B cell (primary cell): Measurements from ENCODE around the gene PLCD3. TPM values are rescaled to one million over a fixed set of nuclear protein-coding genes. Genes with fewer than 3 reads are reported as not detected.

Experiments
- ATAC-seq: fragments of 200-7000 bp; cut with Tn5 transposase; one replicate; pipeline ENCODE4 v1.10.0; 2021; ENCODE audit warnings: low read depth, mild to moderate bottlenecking, moderate number of reproducible peaks, moderate library complexity
- CTCF ChIA-PET: fragments of 350-600 bp; sonication (Branson Sonifier 250); formaldehyde crosslinking; loops from one replicate; lab custom pipeline; 2021; ENCODE audit warnings: antibody characterized with exemption, inconsistent platforms; lab: Charles Lee
- POLR2A ChIA-PET: fragments of 350-600 bp; sonication (Branson Sonifier 250); formaldehyde crosslinking; loops from one replicate; lab custom pipeline; 2021; ENCODE audit warnings: antibody characterized with exemption; lab: Charles Lee
- DNase-seq: peaks from one replicate; pipeline ENCODE4 v3.0.0; 2013
- H2AFZ ChIP-seq: 2 replicates; pipeline ENCODE4 v1.6.1; 2012; ENCODE audit warnings: mild to moderate bottlenecking, low read depth, low read length; ENCODE audit not compliant: insufficient read depth, poor library complexity, severe bottlenecking
- H3K27ac ChIP-seq, 2 donors: 1 replicate in 1 of 2; 2 replicates in 1 of 2; pipeline ENCODE4 v1.5.1; 2012 to 2013; ENCODE audit warnings: low read length in 2 of 2, mild to moderate bottlenecking in 2 of 2, moderate library complexity in 1 of 2
- H3K27me3 ChIP-seq, 4 experiments: fragments of 200-600 bp in 1 of 4; sonication (generic) in 1 of 4; replicated peaks in 1 of 4; 1 replicate in 2 of 4; 2 replicates in 2 of 4; pipeline versions ENCODE4 v1.6.1 to v1.7.0; 2013 to 2016; ENCODE audit warnings: low read length in 3 of 4, mild to moderate bottlenecking in 2 of 4, mixed read lengths in 1 of 4, moderate library complexity in 1 of 4; ENCODE audit not compliant: insufficient read depth in 4 of 4, control insufficient read depth in 3 of 4; ENCODE audit errors: control extremely low read depth in 1 of 4
- H3K36me3 ChIP-seq, 2 experiments: replicated peaks in 1 of 2; 1 replicate in 1 of 2; 2 replicates in 1 of 2; pipeline versions ENCODE4 v1.6.1 to v1.7.1; 2013; ENCODE audit warnings: low read length in 1 of 2; ENCODE audit not compliant: insufficient read depth in 2 of 2, control insufficient read depth in 1 of 2; ENCODE audit errors: control extremely low read depth in 1 of 2, extremely low read depth in 1 of 2
- H3K4me1 ChIP-seq, 2 donors: fragments of 200-600 bp in 1 of 2; sonication (generic) in 1 of 2; 1 replicate in 1 of 2; 2 replicates in 1 of 2; pipeline versions ENCODE4 v1.5.1 to v1.6.1; 2013 to 2017; ENCODE audit warnings: low read length in 2 of 2; ENCODE audit not compliant: control insufficient read depth in 2 of 2, insufficient read depth in 2 of 2
- H3K4me2 ChIP-seq: replicated peaks from 2 replicates; pipeline ENCODE3; 2012; ENCODE audit warnings: mild to moderate bottlenecking, low read depth, low read length; ENCODE audit not compliant: poor library complexity, severe bottlenecking
- H3K4me3 ChIP-seq, 5 experiments: fragments of 200-600 bp in 1 of 5; sonication (generic) in 1 of 5; 1 replicate in 3 of 5; 2 replicates in 2 of 5; pipeline versions ENCODE4 v1.5.1 to v1.7.0; 2011 to 2016; ENCODE audit warnings: low read length in 4 of 5, mild to moderate bottlenecking in 4 of 5, low read depth in 2 of 5, control low read depth in 1 of 5, moderate library complexity in 1 of 5; ENCODE audit not compliant: insufficient read depth in 1 of 5; ENCODE audit errors: control extremely low read depth in 1 of 5, extremely low read depth in 1 of 5
- H3K79me2 ChIP-seq: fragments of 200-600 bp; sonication (generic); one replicate; pipeline ENCODE4 v1.6.0; 2016; ENCODE audit warnings: low read length; ENCODE audit not compliant: control insufficient read depth, insufficient read depth
- H3K9ac ChIP-seq: fragments of 200-600 bp; sonication (generic); 2 replicates; pipeline ENCODE4 v1.6.1; 2017; ENCODE audit warnings: mild to moderate bottlenecking, low read length, moderate library complexity
- H3K9me3 ChIP-seq, 3 donors: one replicate each; pipeline versions ENCODE4 v1.6.1 to v1.7.1; 2013; ENCODE audit warnings: low read length in 2 of 3; ENCODE audit not compliant: control insufficient read depth in 2 of 3, insufficient read depth in 1 of 3; ENCODE audit errors: control extremely low read depth in 1 of 3
- H4K20me1 ChIP-seq: 2 replicates; pipeline ENCODE4 v1.6.0; 2012; ENCODE audit warnings: mild to moderate bottlenecking, low read length; ENCODE audit not compliant: insufficient read depth, control insufficient read depth, poor library complexity, severe bottlenecking
- H3K27ac Mint-ChIP-seq: one replicate; pipeline ENCODE4 v1.8.0; 2021; ENCODE audit warnings: mixed read lengths
- H3K27me3 Mint-ChIP-seq: one replicate; pipeline ENCODE4 v1.8.0; 2021; ENCODE audit warnings: mixed read lengths
- H3K4me1 Mint-ChIP-seq: one replicate; pipeline ENCODE4 v1.8.0; 2021; ENCODE audit warnings: mixed read lengths
- H3K4me3 Mint-ChIP-seq: one replicate; pipeline ENCODE4 v1.8.0; 2021; ENCODE audit warnings: mixed read lengths
- H3K9me3 Mint-ChIP-seq: one replicate; pipeline ENCODE4 v1.8.0; 2022; ENCODE audit warnings: mixed read lengths; ENCODE audit not compliant: insufficient read depth
- EZH2 ChIP-seq: IDR thresholded peaks from 2 replicates; pipeline ENCODE4 v1.6.1; 2012; ENCODE audit warnings: borderline replicate concordance, low read depth, mild to moderate bottlenecking, moderate library complexity, low read length; ENCODE audit not compliant: insufficient read depth, poor library complexity, severe bottlenecking
- WGBS: methylation state at CpG from one replicate; pipeline ENCODE4 v1.1.5; 2013; ENCODE audit warnings: missing lambda C conversion rate; ENCODE audit not compliant: insufficient coverage; 5-methylcytosine and 5-hydroxymethylcytosine counted together
- intact Hi-C: fragments of 100-400 bp; cut with micrococcal nuclease; formaldehyde crosslinking; loops from one replicate; pipeline ENCODE4 v1.10.0; 2022
- polyA plus RNA-seq: library from polyadenylated mRNA; depleted of rRNA; stranded (reverse); fragments of >200 nt; gene quantifications from 2 replicates; pipeline ENCODE4 v1.2.3, GENCODE V29; 2012
- total RNA-seq, 2 donors: library from RNA; stranded (reverse); fragments of 120-200 nt in 1 of 2; gene quantifications; 1 replicate in 1 of 2; 2 replicates in 1 of 2; pipeline versions ENCODE4 v1.2.3 to v1.2.4, GENCODE V29; 2013 to 2022
- TF ChIP-seq, protein P1 (sequence below): fragments of 200-600 bp; IDR thresholded peaks from one replicate; pipeline ENCODE4 v1.8.0; 2022; ENCODE audit warnings: antibody characterized with exemption, mild to moderate bottlenecking

The PLCD3 gene
- total and polyA plus RNA-seq, 2 donors (not counting 1 experiment from before 2014, with no cell fraction given) = 0.54 to 2.2 TPM

- no peak overlapping the region for H3K4me3 ChIP-seq
- CTCF ChIA-PET = interaction anchor here (0.8 to 2.6 kb wide), 3 partner anchors 16 to 19 kb away, joined by 5 to 7 read pairs (median 5); partner anchors contain the start of gene ACBD4
- H3K9ac ChIP-seq = no peak overlapping the region
- ATAC-seq (no peak), DNase-seq (no peak)
- 94% methylated on average over 23 of the region's 23 CpGs for WGBS
- H3K36me3 ChIP-seq = no peaks in the 10 kb centered on the region
- peaks cover 0 to 7% (median 0%) of the 10 kb centered on the region in 4 experiments for H3K27me3 ChIP-seq
- H3K79me2 ChIP-seq = no peaks in the 10 kb centered on the region
- peaks cover 5% of the 10 kb centered on the region for H3K27me3 Mint-ChIP-seq
- intact Hi-C loops = no loop called here
- H4K20me1 ChIP-seq = no peaks in the 10 kb centered on the region
- H3K9me3 ChIP-seq = no peaks in the 10 kb centered on the region
- H3K4me1 ChIP-seq = no peaks in the 10 kb centered on the region
- no peak overlapping the region for H3K27ac Mint-ChIP-seq
- H3K4me1 Mint-ChIP-seq = no peaks in the 10 kb centered on the region
- no peak for TF ChIP-seq EZH2
- TF ChIP-seq, protein P1, sequence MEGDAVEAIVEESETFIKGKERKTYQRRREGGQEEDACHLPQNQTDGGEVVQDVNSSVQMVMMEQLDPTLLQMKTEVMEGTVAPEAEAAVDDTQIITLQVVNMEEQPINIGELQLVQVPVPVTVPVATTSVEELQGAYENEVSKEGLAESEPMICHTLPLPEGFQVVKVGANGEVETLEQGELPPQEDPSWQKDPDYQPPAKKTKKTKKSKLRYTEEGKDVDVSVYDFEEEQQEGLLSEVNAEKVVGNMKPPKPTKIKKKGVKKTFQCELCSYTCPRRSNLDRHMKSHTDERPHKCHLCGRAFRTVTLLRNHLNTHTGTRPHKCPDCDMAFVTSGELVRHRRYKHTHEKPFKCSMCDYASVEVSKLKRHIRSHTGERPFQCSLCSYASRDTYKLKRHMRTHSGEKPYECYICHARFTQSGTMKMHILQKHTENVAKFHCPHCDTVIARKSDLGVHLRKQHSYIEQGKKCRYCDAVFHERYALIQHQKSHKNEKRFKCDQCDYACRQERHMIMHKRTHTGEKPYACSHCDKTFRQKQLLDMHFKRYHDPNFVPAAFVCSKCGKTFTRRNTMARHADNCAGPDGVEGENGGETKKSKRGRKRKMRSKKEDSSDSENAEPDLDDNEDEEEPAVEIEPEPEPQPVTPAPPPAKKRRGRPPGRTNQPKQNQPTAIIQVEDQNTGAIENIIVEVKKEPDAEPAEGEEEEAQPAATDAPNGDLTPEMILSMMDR = no peak
- POLR2A ChIA-PET = interaction anchor here (0.6 kb wide), 1 partner anchor 33 kb away, joined by 3 read pairs; no protein-coding TSS in a partner anchor
- no peak overlapping the region for H3K27ac ChIP-seq
- no peak overlapping the region for H2AFZ ChIP-seq
- H3K4me2 ChIP-seq = no peak overlapping the region
- no peaks in the 10 kb centered on the region for H3K9me3 Mint-ChIP-seq
- H3K4me3 Mint-ChIP-seq = no peak overlapping the region
These were observed 13.6 kb downstream of the PLCD3 start for GRCh38 chr17:45118691-45119090.

- H3K27me3 Mint-ChIP-seq = peaks cover 5% of the 10 kb centered on the region
- Histone ChIP-seq H3K79me2 (no peaks in the 10 kb centered on the region), H3K9me3 (no peaks in the 10 kb centered on the region), H3K4me3 (no peak overlapping the region), H2AFZ (no peak overlapping the region), H3K36me3 (no peaks in the 10 kb centered on the region), H4K20me1 (no peaks in the 10 kb centered on the region), H3K4me2 (no peak overlapping the region), H3K9ac (no peak overlapping the region), H3K27ac (no peak overlapping the region), H3K27me3 (peaks cover 0 to 7% (median 0%) of the 10 kb centered on the region in 4 experiments), H3K4me1 (no peaks in the 10 kb centered on the region)
- WGBS = 93% methylated on average over 16 of the region's 20 CpGs
- POLR2A ChIA-PET = no interaction called here
- H3K4me1 Mint-ChIP-seq = no peaks in the 10 kb centered on the region
- H3K4me3 Mint-ChIP-seq = no peak overlapping the region
- no peak for ATAC-seq
- no peak for DNase-seq
- no peaks in the 10 kb centered on the region for H3K9me3 Mint-ChIP-seq
- CTCF ChIA-PET = interaction anchor here (0.8 to 2.6 kb wide), 3 partner anchors 15 to 19 kb away, joined by 5 to 7 read pairs (median 5); partner anchors contain the start of gene ACBD4
- intact Hi-C loops = no loop called here
- no peak for TF ChIP-seq EZH2
- TF ChIP-seq, protein P1 = no peak
- no peak overlapping the region for H3K27ac Mint-ChIP-seq
These were observed 14.3 kb downstream of the PLCD3 start for GRCh38 chr17:45117848-45118646.
